A549 (cell line): ENCODE results near the gene GPR17. TPM values are rescaled to one million over a fixed set of nuclear protein-coding genes. Genes with fewer than 3 reads are reported as not detected.

Experiments used
- ATAC-seq, 2 experiments: fragments of 200-7000 bp in 1 of 2; fragments of >200 bp in 1 of 2; cut with Nextera tagmentation in 1 of 2; cut with Tn5 transposase in 1 of 2; 3 replicates each; pipeline versions ENCODE4 v1.8.0 to v1.9.1; 2018 to 2020; ENCODE audit warnings: mild to moderate bottlenecking in 1 of 2, moderate library complexity in 1 of 2
- CTCF ChIA-PET: fragments of 300-600 bp; sonication (Branson Sonifier 250); formaldehyde crosslinking; extraction: SDS; loops from one replicate; lab custom pipeline; 2021; ENCODE audit warnings: antibody characterized with exemption, inconsistent platforms; lab: Yijun Ruan, JAX
- POLR2A ChIA-PET: fragments of 350-600 bp; formaldehyde crosslinking; extraction: SDS; loops from one replicate; lab custom pipeline; 2021; ENCODE audit warnings: antibody characterized with exemption, inconsistent platforms; lab: Yijun Ruan, JAX
- DNase-seq, 2 experiments: peaks; one replicate each; pipeline versions ENCODE4 v3.0.0 to v3.0.0-alpha.2; 2011 to 2016; ENCODE audit warnings: low read depth in 1 of 2, low spot score in 1 of 2
- FAIRE-seq: peaks from 2 replicates; lab custom pipeline; 2011; peaks lifted over from hg19 to GRCh38; lab: Jason Lieb, UNC
- H3K27ac ChIP-seq, 2 experiments: fragments of >200 bp; sonication (Bioruptor Twin); formaldehyde crosslinking; 3 replicates each; pipeline ENCODE4 v1.5.1; 2016 to 2017
- H3K4me1 ChIP-seq: fragments of >200 bp; sonication (Bioruptor Twin); formaldehyde crosslinking; 3 replicates; pipeline ENCODE4 v1.6.1; 2016
- H3K4me2 ChIP-seq: fragments of >200 bp; sonication (Bioruptor Twin); formaldehyde crosslinking; 3 replicates; pipeline ENCODE4 v1.6.1; 2016
- H3K4me3 ChIP-seq: fragments of >200 bp; sonication (Bioruptor Twin); formaldehyde crosslinking; 3 replicates; pipeline ENCODE4 v1.5.1; 2016
- H3K9me3 ChIP-seq: fragments of >200 bp; sonication (Bioruptor Twin); formaldehyde crosslinking; 3 replicates; pipeline ENCODE4 v1.6.1; 2016
- CBX2 ChIP-seq: fragments of 200-600 bp; sonication (generic); IDR thresholded peaks from 2 replicates; pipeline ENCODE4 v1.6.1; 2016; ENCODE audit warnings: low read depth, mild to moderate bottlenecking, borderline replicate concordance
- CBX8 ChIP-seq: fragments of 200-600 bp; sonication (generic); IDR thresholded peaks from 2 replicates; pipeline ENCODE4 v1.6.1; 2016
- EHMT2 ChIP-seq: fragments of 200-600 bp; sonication (generic); IDR thresholded peaks from 2 replicates; pipeline ENCODE4 v1.6.1; 2016; ENCODE audit warnings: antibody characterized with exemption, low read depth, mild to moderate bottlenecking, moderate library complexity
- ESRRA ChIP-seq: fragments of 150-350 bp; IDR thresholded peaks from 2 replicates; pipeline ENCODE4 v1.6.1; 2014; ENCODE audit warnings: mild to moderate bottlenecking, low read length, borderline replicate concordance
- FOSL2 ChIP-seq, 2 experiments: fragments of 450-650 bp in 1 of 2; fragments of >200 bp in 1 of 2; sonication (Bioruptor Twin) in 1 of 2; formaldehyde crosslinking; IDR thresholded peaks; 2 replicates each; pipeline versions ENCODE4 v1.5.0 to v1.6.1; 2016 to 2020; ENCODE audit warnings: mild to moderate bottlenecking in 1 of 2, moderate library complexity in 1 of 2
- KDM5A ChIP-seq: fragments of 200-600 bp; sonication (generic); IDR thresholded peaks from 2 replicates; pipeline ENCODE4 v1.6.1; 2016; ENCODE audit warnings: antibody characterized with exemption, mild to moderate bottlenecking
- MAFK ChIP-seq: fragments of 450-650 bp; IDR thresholded peaks from 2 replicates; pipeline ENCODE4 v1.6.1; 2014; ENCODE audit not compliant: partially characterized antibody
- MAX ChIP-seq: IDR thresholded peaks from 2 replicates; pipeline ENCODE4 v1.6.1; 2012
- MAZ ChIP-seq: fragments of 150-350 bp; IDR thresholded peaks from 2 replicates; pipeline ENCODE4 v1.6.1; 2014; ENCODE audit warnings: antibody characterized with exemption, low read depth, low read length, borderline replicate concordance
- NFE2L2 ChIP-seq: fragments of 150-350 bp; conservative IDR thresholded peaks from 2 replicates; pipeline ENCODE4 v1.6.1; 2014; ENCODE audit warnings: low read length
- NR3C1 ChIP-seq: fragments of >200 bp; sonication (Bioruptor Twin); formaldehyde crosslinking; IDR thresholded peaks from 3 replicates; pipeline ENCODE4 v1.6.1; 2017
- RCOR1 ChIP-seq: fragments of 150-350 bp; IDR thresholded peaks from 2 replicates; pipeline ENCODE4 v1.6.1; 2014; ENCODE audit warnings: antibody characterized with exemption, low read length, low read depth
- REST ChIP-seq: fragments of 200-600 bp; sonication (generic); IDR thresholded peaks from 2 replicates; pipeline ENCODE4 v1.6.1; 2016; ENCODE audit warnings: antibody characterized with exemption, mild to moderate bottlenecking, moderate library complexity
- RNF2 ChIP-seq: fragments of 200-600 bp; sonication (generic); IDR thresholded peaks from 2 replicates; pipeline ENCODE4 v1.6.1; 2016; ENCODE audit warnings: low read depth, mild to moderate bottlenecking, antibody characterized with exemption, moderate library complexity, borderline replicate concordance
- SMC3 ChIP-seq: fragments of >200 bp; sonication (Bioruptor Twin); formaldehyde crosslinking; IDR thresholded peaks from 3 replicates; pipeline ENCODE4 v1.6.1; 2018; ENCODE audit warnings: inconsistent platforms
- SREBF2 ChIP-seq: fragments of 450-650 bp; IDR thresholded peaks from 2 replicates; pipeline ENCODE4 v1.6.1; 2014; ENCODE audit warnings: mild to moderate bottlenecking, moderate library complexity
- ZFP36 ChIP-seq: fragments of 450-650 bp; IDR thresholded peaks from 2 replicates; pipeline ENCODE4 v1.6.1; 2014; ENCODE audit warnings: borderline replicate concordance; ENCODE audit not compliant: partially characterized antibody
- ZSCAN20 ChIP-seq: fragments of 250-450 bp; sonication (Bioruptor Pico); IDR thresholded peaks from 2 replicates; pipeline ENCODE4 v1.8.0; 2022; ENCODE audit warnings: mild to moderate bottlenecking, moderate library complexity
- WGBS: methylation state at CpG from one replicate; pipeline ENCODE4 v1.1.6; 2017; ENCODE audit errors: missing lambda C conversion rate; 5-methylcytosine and 5-hydroxymethylcytosine counted together
- polyA plus RNA-seq, 4 experiments: library from polyadenylated mRNA; depleted of rRNA in 3 of 4; stranded (reverse); fragments of >200 nt; fragmentation: RNase III in 1 of 4; extraction: RNeasy Plus Mini Kit Qiagen cat#74134 plus additional on column Dnase treatment in 1 of 4; gene quantifications; 2 replicates in 3 of 4; 3 replicates in 1 of 4; pipeline ENCODE4 v1.2.3, GENCODE V29; 2011 to 2017

GPR17 gene
- polyA plus RNA-seq, 2 of the 4 experiments (the other 2 are of a cell fraction): not detected

- Histone ChIP-seq H3K4me2 (no peak overlapping the region), H3K4me1 (no peaks in the 10 kb centered on the region), H3K27ac (no peak overlapping the region), H3K9me3 (no peaks in the 10 kb centered on the region), H3K4me3 (no peak overlapping the region)
- ChIA-PET POLR2A (no interaction called here), CTCF (interaction anchor here (1.0 kb wide), 1 partner anchor 66 kb away, joined by 3 read pairs; no protein-coding TSS in a partner anchor)
- FAIRE-seq (no peak), ATAC-seq (no peak), DNase-seq (no peak)
- no peak for TF ChIP-seq CBX2
- no peak for TF ChIP-seq MAZ
- no peak for TF ChIP-seq SREBF2
- TF ChIP-seq ZSCAN20 (CRISPR knock-in tag): no peak
- no peak for TF ChIP-seq ESRRA
- no peak for TF ChIP-seq EHMT2
- TF ChIP-seq RNF2: no peak
- no peak for TF ChIP-seq KDM5A
- TF ChIP-seq FOSL2 (IDR thresholded peaks at IDR 0.05): no peak
- no peak for TF ChIP-seq FOSL2 (CRISPR knock-in tag; IDR thresholded peaks at IDR 0.05)
- TF ChIP-seq SMC3: no peak
- TF ChIP-seq ZFP36: no peak
- TF ChIP-seq RCOR1: no peak
- no peak for TF ChIP-seq CBX8
- TF ChIP-seq REST: no peak
- TF ChIP-seq NR3C1: no peak
- 74% methylated on average over 6 of the region's 6 CpGs for whole genome bisulfite sequencing
These were observed 12.2 kb downstream of the GPR17 start for GRCh38 chr2:127658146-127658545.

- no peak overlapping the region for H3K4me3 ChIP-seq
- POLR2A ChIA-PET: no interaction called here
- no peak overlapping the region for H3K4me2 ChIP-seq
- H3K4me1 ChIP-seq: no peaks in the 10 kb centered on the region
- DNase-seq (no peak), ATAC-seq (no peak)
- no peak for TF ChIP-seq SREBF2
- TF ChIP-seq CBX8: no peak
- no peak for TF ChIP-seq MAX
- no peak for TF ChIP-seq ZFP36
- TF ChIP-seq, all 56 proteins: peak for 0
- FAIRE-seq: no peak
- 85% methylated on average over 19 of the region's 20 CpGs for WGBS
- Histone ChIP-seq H3K27ac (no peak overlapping the region), H3K9me3 (no peaks in the 10 kb centered on the region)
- CTCF ChIA-PET: interaction anchor here (0.9 to 1.3 kb wide), 2 partner anchors 27 to 37 kb away, joined by 3 to 4 read pairs; no protein-coding TSS in a partner anchor
These were observed 12.9 kb downstream of the GPR17 start for GRCh38 chr2:127658641-127659407.

- DNase-seq (no peak), FAIRE-seq (no peak), ATAC-seq (no peak)
- ChIA-PET CTCF (interaction anchor here (0.9 to 1.4 kb wide), 3 partner anchors 9 to 36 kb away, joined by 3 to 6 read pairs (median 4); no protein-coding TSS in a partner anchor), POLR2A (no interaction called here)
- Histone ChIP-seq H3K4me2 (no peak overlapping the region), H3K9me3 (no peaks in the 10 kb centered on the region), H3K4me3 (no peak overlapping the region), H3K4me1 (no peaks in the 10 kb centered on the region), H3K27ac (no peak overlapping the region)
- 78% methylated on average over 11 of the region's 14 CpGs for WGBS
- peak; percentile 63 for TF ChIP-seq MAFK
- no peak for TF ChIP-seq NFE2L2
- no peak for TF ChIP-seq NR3C1
These were observed 13.7 kb downstream of the GPR17 start for GRCh38 chr2:127659408-127660290.
